GM21528 (cell line): ENCODE results near the gene FBLN5.
"Not testable (repeated sequence)": the region's sequence is repeated elsewhere in the genome, so short reads cannot be mapped to it uniquely, and the experiment has no call there.

ENCODE experiments used
- ATAC-seq: cut with Tn5 transposase; IDR thresholded peaks from one replicate; pipeline ENCODE4 v1.9.1; 2021; ENCODE audit warnings: mild to moderate bottlenecking, moderate library complexity; ENCODE audit not compliant: unreplicated experiment, low FRiP score

Gene FBLN5

GRCh38 chr14:91911474-91912032, 35.9 kb downstream of the FBLN5 start:
- no peak for ATAC-seq

- no peak for ATAC-seq
These were observed 37.3 kb downstream of the FBLN5 start for GRCh38 chr14:91910196-91910595.

GRCh38 chr14:91906374-91906773, 41.1 kb downstream of the FBLN5 start:
- ATAC-seq: no peak

GRCh38 chr14:91904956-91905645, 42.4 kb downstream of the FBLN5 start:
- no peak for ATAC-seq

- ATAC-seq: no peak
These were observed 43.0 kb downstream of the FBLN5 start for GRCh38 chr14:91904483-91904882.

- ATAC-seq: no peak
These were observed 44.4 kb downstream of the FBLN5 start for GRCh38 chr14:91903070-91903469.

GRCh38 chr14:91902336-91902735, 45.2 kb downstream of the FBLN5 start:
- ATAC-seq: no peak

- ATAC-seq: no peak
These were observed 45.9 kb downstream of the FBLN5 start for GRCh38 chr14:91901449-91902226.

- ATAC-seq: no peak
These were observed 47.7 kb downstream of the FBLN5 start for GRCh38 chr14:91899806-91900205.

GRCh38 chr14:91899213-91899612, 48.3 kb downstream of the FBLN5 start:
- no peak for ATAC-seq

GRCh38 chr14:91898372-91898771, 49.1 kb downstream of the FBLN5 start:
- no peak for ATAC-seq

- not testable (repeated sequence) for ATAC-seq
These were observed 49.8 kb downstream of the FBLN5 start for GRCh38 chr14:91897716-91898115.

- no peak for ATAC-seq
These were observed 50.3 kb downstream of the FBLN5 start for GRCh38 chr14:91897106-91897701.

GRCh38 chr14:91896419-91896818, 51.1 kb downstream of the FBLN5 start:
- no peak for ATAC-seq

GRCh38 chr14:91893669-91894068, 53.8 kb downstream of the FBLN5 start:
- ATAC-seq: no peak

- no peak for ATAC-seq
These were observed 54.5 kb downstream of the FBLN5 start for GRCh38 chr14:91893007-91893406.

- ATAC-seq: no peak
These were observed 55.7 kb downstream of the FBLN5 start for GRCh38 chr14:91891721-91892220.

- ATAC-seq: no peak
These were observed 56.4 kb downstream of the FBLN5 start for GRCh38 chr14:91891101-91891500.

- no peak for ATAC-seq
These were observed 57.2 kb downstream of the FBLN5 start for GRCh38 chr14:91890291-91890749.

- no peak for ATAC-seq
These were observed 57.9 kb downstream of the FBLN5 start for GRCh38 chr14:91889477-91890211.
